Measurements from ENCODE around the gene NUMB.

The NUMB gene

DNA sequence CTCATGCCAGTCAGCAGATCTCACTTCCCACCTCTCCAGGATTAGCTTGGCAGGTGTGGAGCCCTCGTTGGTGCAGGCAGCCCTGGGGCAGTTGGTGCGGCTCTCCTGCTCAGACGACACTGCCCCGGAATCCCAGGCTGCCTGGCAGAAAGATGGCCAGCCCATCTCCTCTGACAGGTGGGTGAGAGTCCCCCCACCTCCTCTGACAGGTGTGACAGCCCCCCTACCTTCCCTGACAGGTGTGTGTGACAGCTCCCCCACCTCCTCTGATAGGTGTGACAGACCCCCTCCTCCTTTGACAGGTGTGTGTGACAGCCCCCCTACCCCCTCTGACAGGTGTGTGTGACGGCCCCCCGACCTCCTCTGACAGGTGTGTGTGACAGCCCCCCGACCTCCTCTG, 194.7 kb downstream of the NUMB start:
- Mint-ChIP-seq H3K9me3 (no peaks in the 10 kb centered on the region), H3K4me1 (ENCODE audit: low read depth) (no peaks in the 10 kb centered on the region), H3K4me3 (no peak overlapping the region), H3K27me3 (peaks cover 6% of the 10 kb centered on the region), H3K36me3 (ENCODE audit: low read depth) (no peaks in the 10 kb centered on the region), H3K27ac (no peak overlapping the region)

DNA sequence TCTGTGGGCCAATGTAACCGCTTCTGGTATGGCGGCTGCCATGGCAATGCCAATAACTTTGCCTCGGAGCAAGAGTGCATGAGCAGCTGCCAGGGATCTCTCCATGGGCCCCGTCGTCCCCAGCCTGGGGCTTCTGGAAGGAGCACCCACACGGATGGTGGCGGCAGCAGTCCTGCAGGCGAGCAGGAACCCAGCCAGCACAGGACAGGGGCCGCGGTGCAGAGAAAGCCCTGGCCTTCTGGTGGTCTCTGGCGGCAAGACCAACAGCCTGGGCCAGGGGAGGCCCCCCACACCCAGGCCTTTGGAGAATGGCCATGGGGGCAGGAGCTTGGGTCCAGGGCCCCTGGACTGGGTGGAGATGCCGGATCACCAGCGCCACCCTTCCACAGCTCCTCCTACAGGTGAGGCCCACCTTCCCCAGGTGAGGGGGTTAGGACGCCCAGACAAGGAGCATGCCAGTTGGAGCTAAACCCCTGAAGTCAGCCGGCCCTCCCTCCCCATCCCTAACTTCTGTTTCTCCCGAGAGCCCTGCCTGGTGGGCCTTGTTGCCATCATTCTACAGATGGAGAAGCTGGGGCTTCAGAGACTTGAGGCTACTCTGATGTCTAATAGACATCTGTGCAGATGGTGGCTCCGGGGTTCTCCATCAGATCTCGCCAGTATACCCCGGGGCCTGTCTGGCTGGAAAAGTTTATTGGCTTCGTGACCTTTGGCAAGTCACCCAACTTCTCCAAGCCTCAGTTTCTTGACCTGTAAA, 195.7 kb downstream of the NUMB start:
- Mint-ChIP-seq H3K4me1 (ENCODE audit: low read depth) (peaks cover 6% of the 10 kb centered on the region), H3K27me3 (peaks cover 6% of the 10 kb centered on the region), H3K27ac (no peak overlapping the region), H3K9me3 (no peaks in the 10 kb centered on the region), H3K4me3 (no peak overlapping the region), H3K36me3 (ENCODE audit: low read depth) (no peaks in the 10 kb centered on the region)

GRCh38 chr14:73261520-73262426, 196.6 kb downstream of the NUMB start:
- Mint-ChIP-seq H3K27me3 (peaks cover 6% of the 10 kb centered on the region), H3K27ac (no peak overlapping the region), H3K4me1 (ENCODE audit: low read depth) (peaks cover 6% of the 10 kb centered on the region), H3K4me3 (no peak overlapping the region), H3K9me3 (no peaks in the 10 kb centered on the region), H3K36me3 (ENCODE audit: low read depth) (no peaks in the 10 kb centered on the region)

- H3K4me1 Mint-ChIP-seq (ENCODE audit: low read depth): peaks cover 6% of the 10 kb centered on the region
- H3K27ac Mint-ChIP-seq: no peak overlapping the region
- H3K9me3 Mint-ChIP-seq: no peaks in the 10 kb centered on the region
- no peaks in the 10 kb centered on the region for H3K36me3 Mint-ChIP-seq (ENCODE audit: low read depth)
- no peak overlapping the region for H3K4me3 Mint-ChIP-seq
- peaks cover 6% of the 10 kb centered on the region for H3K27me3 Mint-ChIP-seq
Observed at GRCh38 chr14:73261075-73261474, 197.3 kb downstream of the NUMB start.

DNA sequence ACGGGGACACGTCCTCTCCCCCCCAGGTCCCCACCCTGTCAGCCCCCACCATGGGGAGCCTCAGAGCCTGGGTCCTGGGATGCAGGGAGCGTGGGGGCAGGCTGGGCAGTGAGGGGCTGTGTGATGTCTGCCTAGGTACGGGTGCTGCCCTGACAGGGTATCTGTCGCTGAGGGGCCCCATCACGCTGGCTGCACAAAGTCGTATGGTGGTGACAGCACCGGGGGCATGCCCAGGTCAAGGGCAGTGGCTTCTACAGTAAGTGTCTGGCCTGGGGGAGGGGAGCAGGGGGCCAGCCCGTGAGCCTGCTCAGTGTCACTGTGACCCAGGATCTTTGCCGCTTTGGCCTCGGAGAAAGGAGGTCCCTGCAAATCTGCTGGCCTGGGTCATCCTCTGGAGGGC, 197.8 kb downstream of the NUMB start:
- peaks cover 6% of the 10 kb centered on the region for H3K4me1 Mint-ChIP-seq (ENCODE audit: low read depth)
- no peak overlapping the region for H3K27ac Mint-ChIP-seq
- H3K27me3 Mint-ChIP-seq: peaks cover 2% of the 10 kb centered on the region
- H3K4me3 Mint-ChIP-seq: no peak overlapping the region
- H3K36me3 Mint-ChIP-seq (ENCODE audit: low read depth): no peaks in the 10 kb centered on the region
- no peaks in the 10 kb centered on the region for H3K9me3 Mint-ChIP-seq

GRCh38 chr14:73259837-73260236, 198.5 kb downstream of the NUMB start:
- Mint-ChIP-seq H3K4me3 (no peak overlapping the region), H3K27ac (no peak overlapping the region), H3K36me3 (ENCODE audit: low read depth) (no peaks in the 10 kb centered on the region), H3K9me3 (no peaks in the 10 kb centered on the region), H3K27me3 (no peaks in the 10 kb centered on the region), H3K4me1 (ENCODE audit: low read depth) (peaks cover 6% of the 10 kb centered on the region)

DNA sequence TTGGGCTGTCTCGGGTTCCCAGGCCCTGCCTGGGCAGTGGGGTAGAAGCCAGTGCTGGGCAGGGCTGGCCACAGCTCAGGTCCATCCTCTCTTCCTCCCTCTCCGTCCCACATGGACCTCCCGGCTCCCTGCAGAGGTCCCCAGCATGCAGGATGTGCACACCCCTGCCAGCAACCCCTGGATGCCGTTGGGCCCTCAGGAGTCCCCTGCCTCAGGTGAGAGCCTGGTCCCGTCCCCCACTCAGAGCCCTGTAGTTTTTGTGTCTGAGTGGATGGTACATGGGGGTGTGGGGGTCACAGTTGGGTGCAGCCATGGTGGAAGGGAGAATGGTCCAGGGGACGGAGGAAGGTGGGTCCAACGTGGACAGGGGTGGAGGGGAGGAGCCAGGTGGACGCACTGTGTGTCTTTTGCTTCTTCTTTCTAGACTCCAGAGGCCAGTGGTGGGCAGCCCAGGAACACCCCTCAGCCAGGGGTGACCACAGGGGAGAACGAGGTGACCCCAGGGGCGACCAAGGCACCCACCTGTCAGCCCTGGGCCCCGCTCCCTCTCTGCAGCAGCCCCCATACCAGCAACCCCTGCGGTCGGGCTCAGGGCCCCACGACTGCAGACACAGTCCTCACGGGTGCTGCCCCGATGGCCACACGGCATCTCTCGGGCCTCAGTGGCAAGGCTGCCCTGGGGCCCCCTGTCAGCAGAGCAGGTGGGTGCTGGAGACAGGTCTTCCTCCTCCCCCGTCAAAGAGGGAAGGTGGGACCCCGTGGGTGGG, 199.3 kb downstream of the NUMB start:
- no peaks in the 10 kb centered on the region for H3K27me3 Mint-ChIP-seq
- H3K4me3 Mint-ChIP-seq: no peak overlapping the region
- H3K9me3 Mint-ChIP-seq: no peaks in the 10 kb centered on the region
- no peak overlapping the region for H3K27ac Mint-ChIP-seq
- H3K36me3 Mint-ChIP-seq (ENCODE audit: low read depth): no peaks in the 10 kb centered on the region
- peaks cover 6% of the 10 kb centered on the region for H3K4me1 Mint-ChIP-seq (ENCODE audit: low read depth)

GRCh38 chr14:73258076-73258475, 200.3 kb downstream of the NUMB start:
- no peak overlapping the region for H3K27ac Mint-ChIP-seq
- H3K9me3 Mint-ChIP-seq: no peaks in the 10 kb centered on the region
- no peaks in the 10 kb centered on the region for H3K27me3 Mint-ChIP-seq
- H3K4me3 Mint-ChIP-seq: no peak overlapping the region
- H3K36me3 Mint-ChIP-seq (ENCODE audit: low read depth): no peaks in the 10 kb centered on the region
- H3K4me1 Mint-ChIP-seq (ENCODE audit: low read depth): peaks cover 6% of the 10 kb centered on the region

DNA sequence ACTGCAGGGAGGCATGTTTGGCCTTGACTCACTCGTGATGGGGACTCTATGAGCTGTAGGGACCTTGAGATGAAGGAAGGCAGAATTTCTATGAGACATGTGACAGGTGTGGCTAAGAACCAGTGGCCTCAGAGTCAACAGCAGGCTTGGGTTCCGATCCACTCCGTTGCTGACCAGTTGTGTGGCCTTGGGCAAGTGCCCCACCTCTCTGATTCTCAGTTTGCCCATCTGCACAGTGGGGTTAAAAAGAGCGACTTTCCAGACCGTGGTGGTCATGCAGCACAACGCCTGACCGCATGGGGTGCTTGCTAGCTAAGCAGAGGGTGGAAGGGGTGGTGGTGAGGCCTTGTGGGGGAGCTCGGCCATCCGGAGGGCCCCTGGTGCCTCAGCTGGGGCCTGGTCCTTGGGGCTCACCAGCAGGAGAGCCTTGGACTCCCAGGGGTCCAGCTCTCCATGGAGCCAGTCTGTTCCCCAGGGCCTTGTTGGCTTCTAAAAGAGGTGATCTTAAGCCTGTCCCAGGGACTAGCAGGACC, 202.6 kb downstream of the NUMB start:
- H3K4me1 Mint-ChIP-seq (ENCODE audit: low read depth): peaks cover 6% of the 10 kb centered on the region
- no peaks in the 10 kb centered on the region for H3K9me3 Mint-ChIP-seq
- no peak overlapping the region for H3K4me3 Mint-ChIP-seq
- no peaks in the 10 kb centered on the region for H3K36me3 Mint-ChIP-seq (ENCODE audit: low read depth)
- no peaks in the 10 kb centered on the region for H3K27me3 Mint-ChIP-seq
- H3K27ac Mint-ChIP-seq: no peak overlapping the region

DNA sequence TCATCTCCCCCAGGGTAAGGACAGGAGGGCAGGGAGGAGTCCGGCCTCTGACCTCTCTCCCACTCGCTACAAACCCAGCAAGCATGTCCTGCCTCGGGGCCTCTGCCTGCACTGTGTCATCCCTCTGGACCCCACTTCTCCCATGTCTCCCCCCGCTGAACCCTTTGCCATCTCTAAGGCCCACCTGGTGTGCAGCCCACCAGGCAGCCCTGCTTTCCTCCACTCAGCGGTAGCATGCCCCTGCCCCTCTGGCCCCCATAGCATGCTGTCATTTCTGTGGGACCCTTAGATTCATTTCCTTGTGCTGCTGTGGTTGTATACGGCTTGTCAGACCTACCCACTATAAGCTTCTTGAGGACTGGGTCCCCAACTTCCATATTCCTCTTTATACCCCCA, 203.3 kb downstream of the NUMB start:
- H3K9me3 Mint-ChIP-seq: no peaks in the 10 kb centered on the region
- H3K4me3 Mint-ChIP-seq: no peak overlapping the region
- peaks cover 6% of the 10 kb centered on the region for H3K4me1 Mint-ChIP-seq (ENCODE audit: low read depth)
- H3K27me3 Mint-ChIP-seq: no peaks in the 10 kb centered on the region
- H3K27ac Mint-ChIP-seq: no peak overlapping the region
- no peaks in the 10 kb centered on the region for H3K36me3 Mint-ChIP-seq (ENCODE audit: low read depth)

DNA sequence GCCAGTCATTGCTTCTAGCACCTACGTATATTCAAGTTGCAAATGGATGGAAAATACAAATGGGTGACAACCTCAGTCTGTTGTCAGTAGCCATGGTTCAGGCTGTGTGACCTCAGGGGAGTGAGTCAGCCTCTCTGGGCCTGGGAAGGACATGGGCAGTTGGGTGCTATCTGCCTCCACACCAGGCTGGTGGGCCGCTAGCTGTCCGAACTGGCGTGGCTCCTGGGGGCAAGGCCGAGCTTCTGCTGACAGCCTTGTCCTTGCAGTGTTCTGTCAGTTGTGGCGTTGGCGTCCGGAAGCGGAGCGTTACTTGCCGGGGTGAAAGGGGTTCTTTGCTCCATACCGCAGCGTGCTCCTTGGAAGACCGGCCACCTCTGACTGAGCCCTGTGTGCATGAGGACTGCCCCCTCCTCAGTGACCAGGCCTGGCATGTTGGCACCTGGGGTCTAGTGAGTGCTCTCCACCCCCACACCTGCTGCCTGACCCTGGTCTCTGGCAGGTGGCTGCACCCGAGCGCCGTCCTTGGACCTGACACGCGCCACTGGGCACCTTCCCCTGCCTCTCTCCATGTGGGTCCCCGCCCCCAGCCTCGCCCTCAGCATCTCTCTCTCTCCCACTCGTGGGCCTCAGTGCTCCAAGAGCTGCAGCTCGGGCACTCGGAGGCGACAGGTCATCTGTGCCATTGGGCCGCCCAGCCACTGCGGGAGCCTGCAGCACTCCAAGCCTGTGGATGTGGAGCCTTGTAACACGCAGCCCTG, 203.9 kb downstream of the NUMB start:
- H3K4me3 Mint-ChIP-seq: no peak overlapping the region
- H3K27ac Mint-ChIP-seq: no peak overlapping the region
- H3K36me3 Mint-ChIP-seq (ENCODE audit: low read depth): no peaks in the 10 kb centered on the region
- H3K9me3 Mint-ChIP-seq: no peaks in the 10 kb centered on the region
- H3K27me3 Mint-ChIP-seq: no peaks in the 10 kb centered on the region
- H3K4me1 Mint-ChIP-seq (ENCODE audit: low read depth): peaks cover 6% of the 10 kb centered on the region

GRCh38 chr14:73253721-73254120, 204.6 kb downstream of the NUMB start:
- Mint-ChIP-seq H3K4me1 (ENCODE audit: low read depth) (peaks cover 10% of the 10 kb centered on the region), H3K36me3 (ENCODE audit: low read depth) (no peaks in the 10 kb centered on the region), H3K27me3 (no peaks in the 10 kb centered on the region), H3K4me3 (no peak overlapping the region), H3K9me3 (no peaks in the 10 kb centered on the region), H3K27ac (no peak overlapping the region)

DNA sequence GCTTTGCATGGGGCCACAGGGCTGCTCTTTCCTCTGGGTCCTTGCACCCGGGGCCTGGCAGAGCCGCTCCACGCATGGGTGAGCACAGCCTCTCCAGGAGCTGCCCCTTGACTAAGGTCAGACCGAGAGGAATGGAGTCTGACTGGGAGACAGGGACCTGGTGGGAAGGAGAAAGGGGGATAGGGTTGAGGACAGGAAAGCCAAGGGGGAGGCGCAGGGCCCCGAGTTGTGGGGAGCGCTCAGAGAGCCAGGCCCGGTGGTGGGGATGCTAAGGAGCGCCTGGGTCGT, 205.1 kb downstream of the NUMB start:
- Mint-ChIP-seq H3K4me3 (no peak overlapping the region), H3K9me3 (no peaks in the 10 kb centered on the region), H3K36me3 (ENCODE audit: low read depth) (no peaks in the 10 kb centered on the region), H3K4me1 (ENCODE audit: low read depth) (peaks cover 9% of the 10 kb centered on the region), H3K27me3 (no peaks in the 10 kb centered on the region), H3K27ac (no peak overlapping the region)

- H3K36me3 Mint-ChIP-seq (ENCODE audit: low read depth): no peaks in the 10 kb centered on the region
- H3K4me3 Mint-ChIP-seq: no peak overlapping the region
- H3K9me3 Mint-ChIP-seq: no peaks in the 10 kb centered on the region
- no peaks in the 10 kb centered on the region for H3K27me3 Mint-ChIP-seq
- peaks cover 4% of the 10 kb centered on the region for H3K4me1 Mint-ChIP-seq (ENCODE audit: low read depth)
- H3K27ac Mint-ChIP-seq: no peak overlapping the region
Observed at GRCh38 chr14:73252491-73253322, 205.6 kb downstream of the NUMB start.

All from stimulated activated naive CD8-positive, alpha-beta T cell treated with anti-CD3 and anti-CD28 coated beads, Interleukin-15, Interleukin-2, amounts not matched to agents 100 ng/mL and 50 ng/mL, for 24 hours (primary cell).